T-helper 9 cell (primary cell): ENCODE data around the gene ATP5PO.
"Not testable (repeated sequence)": the region's sequence is repeated elsewhere in the genome, so short reads cannot be mapped to it uniquely, and the experiment has no call there.

Experiments
- DNase-seq: peaks from one replicate; pipeline ENCODE4 v3.0.0-alpha.2; 2020

ATP5PO gene

DNA sequence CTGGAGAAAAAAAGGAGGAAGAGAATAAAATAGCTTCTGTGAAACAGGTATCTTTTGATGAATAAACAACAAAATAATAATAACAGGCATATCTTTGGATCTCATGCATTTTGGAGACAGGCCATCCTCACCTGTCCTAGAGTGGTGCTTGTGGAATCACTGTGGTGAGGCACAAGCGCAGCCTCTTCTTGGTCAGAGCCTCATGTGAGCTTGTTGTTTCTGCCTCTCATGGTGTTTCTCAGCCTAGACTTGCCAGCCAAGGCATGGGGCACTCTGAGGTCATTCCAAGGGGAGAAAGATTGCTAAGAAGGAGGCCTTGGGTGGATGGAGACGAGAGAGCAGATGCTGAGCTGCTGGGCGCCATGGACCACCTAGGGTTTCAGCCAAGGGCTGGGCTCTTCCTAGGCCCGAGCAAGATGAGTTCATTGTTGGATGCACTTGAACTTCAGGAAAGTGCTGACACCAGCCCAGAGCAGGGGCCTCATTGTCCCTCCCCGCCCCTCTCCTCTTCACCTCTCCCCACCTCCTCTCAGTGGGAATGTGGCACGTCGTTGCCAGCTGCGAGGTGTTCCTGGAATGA lies 49.5 kb downstream of the ATP5PO start:
- no peak for DNase-seq

DNA sequence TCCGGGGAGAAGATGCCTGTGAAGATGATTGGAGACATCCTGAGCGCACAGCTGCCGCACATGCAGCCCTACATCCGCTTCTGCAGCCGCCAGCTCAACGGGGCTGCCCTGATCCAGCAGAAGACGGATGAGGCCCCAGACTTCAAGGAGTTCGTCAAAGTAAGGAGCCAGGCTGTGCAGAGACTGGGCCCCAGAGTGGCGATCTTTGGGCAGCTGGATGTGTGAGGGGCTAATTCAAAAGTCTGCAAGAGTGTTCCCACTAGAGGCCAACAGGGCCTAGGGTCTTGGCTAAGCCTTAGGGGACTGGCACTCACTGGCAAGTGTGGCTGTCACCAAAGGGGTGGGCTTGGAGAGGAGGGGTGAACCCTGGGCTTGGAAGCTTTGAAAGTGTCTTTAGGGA lies 50.4 kb downstream of the ATP5PO start:
- DNase-seq, result no peak

DNA sequence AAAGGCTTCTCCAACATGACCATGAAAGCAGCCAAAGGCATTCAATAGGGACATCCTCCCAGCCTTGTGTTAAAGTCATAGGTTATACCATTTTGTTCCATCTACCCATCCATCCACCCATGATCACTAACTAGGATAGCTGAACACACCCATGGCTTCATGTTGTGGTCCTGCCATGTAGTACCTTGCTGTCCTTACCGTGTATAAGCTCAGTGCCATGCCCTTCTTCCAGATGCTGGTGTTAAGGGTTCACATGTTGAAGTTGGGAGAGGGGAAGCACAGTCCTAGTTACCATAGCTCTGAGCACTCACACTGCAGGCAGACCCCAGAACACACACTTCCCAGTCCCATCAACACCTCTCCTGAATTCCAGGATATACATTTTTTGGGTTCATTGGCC lies 51.5 kb downstream of the ATP5PO start:
- DNase-seq, result no peak

DNA sequence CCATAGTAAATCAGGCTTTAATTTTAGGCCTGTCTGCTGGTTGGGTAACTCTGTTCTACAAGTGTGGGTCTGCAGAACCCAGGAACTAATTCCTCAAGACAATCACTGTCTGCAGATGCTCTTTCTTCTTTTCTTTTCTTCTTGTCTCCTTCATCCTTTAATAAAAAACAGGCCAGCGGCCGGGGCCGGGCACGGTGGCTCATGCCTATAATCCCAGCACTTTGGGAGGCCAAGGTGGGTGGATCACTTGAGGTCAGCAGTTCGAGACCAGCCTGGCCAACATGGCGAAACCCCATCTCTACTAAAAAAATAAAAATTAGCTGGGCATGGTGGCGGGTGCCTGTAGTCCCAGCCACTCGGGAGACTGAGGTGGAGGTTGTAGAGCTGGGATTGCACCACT lies 52.4 kb downstream of the ATP5PO start:
- not testable (repeated sequence) for DNase-seq

DNA sequence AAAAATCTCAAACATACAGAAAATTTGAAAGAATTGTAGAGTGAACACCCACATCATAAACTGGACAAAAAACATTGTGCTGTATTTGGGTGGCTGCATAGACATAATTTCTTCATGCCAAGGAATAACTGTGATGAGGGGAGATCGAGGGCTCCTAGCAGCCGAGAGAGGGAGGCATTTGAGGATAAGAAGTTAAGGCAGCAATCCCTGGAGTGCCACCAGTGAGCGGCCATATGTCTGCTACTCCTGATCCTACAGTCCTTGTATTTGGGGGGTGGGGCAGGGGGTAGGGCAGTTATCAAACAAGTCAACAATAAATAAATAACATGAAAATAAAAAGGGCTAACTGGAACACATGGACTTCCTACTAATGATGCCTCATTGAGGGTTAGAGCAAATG lies 54.5 kb downstream of the ATP5PO start:
- no peak for DNase-seq

DNA sequence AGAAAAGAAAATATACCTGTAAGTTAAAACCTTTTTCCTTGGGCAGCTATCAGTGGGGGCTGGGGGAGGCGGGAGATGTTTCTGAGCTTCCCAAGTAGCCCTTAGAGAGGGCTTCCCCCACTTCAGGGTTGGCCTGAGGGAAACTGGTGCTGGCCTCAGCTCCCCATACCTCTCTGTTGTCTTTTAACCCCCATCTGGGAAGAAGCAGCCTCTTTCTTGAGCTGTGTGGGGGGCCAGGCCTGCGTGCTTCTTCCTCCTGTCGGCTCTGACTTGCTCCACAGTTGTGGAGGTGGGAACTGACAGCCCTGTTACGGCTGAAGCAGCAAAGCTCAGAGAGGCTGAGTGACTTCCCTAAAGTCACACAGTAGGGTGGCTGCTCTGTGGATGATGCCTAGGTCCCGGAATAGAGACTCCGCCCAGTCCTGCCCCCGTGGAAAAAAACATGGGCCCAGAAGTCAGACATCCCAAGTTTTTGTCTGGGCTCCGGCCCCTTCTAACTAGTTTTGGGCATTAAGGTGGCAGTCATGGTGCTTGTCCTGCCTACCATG lies 55.2 kb downstream of the ATP5PO start:
- no peak for DNase-seq

DNA sequence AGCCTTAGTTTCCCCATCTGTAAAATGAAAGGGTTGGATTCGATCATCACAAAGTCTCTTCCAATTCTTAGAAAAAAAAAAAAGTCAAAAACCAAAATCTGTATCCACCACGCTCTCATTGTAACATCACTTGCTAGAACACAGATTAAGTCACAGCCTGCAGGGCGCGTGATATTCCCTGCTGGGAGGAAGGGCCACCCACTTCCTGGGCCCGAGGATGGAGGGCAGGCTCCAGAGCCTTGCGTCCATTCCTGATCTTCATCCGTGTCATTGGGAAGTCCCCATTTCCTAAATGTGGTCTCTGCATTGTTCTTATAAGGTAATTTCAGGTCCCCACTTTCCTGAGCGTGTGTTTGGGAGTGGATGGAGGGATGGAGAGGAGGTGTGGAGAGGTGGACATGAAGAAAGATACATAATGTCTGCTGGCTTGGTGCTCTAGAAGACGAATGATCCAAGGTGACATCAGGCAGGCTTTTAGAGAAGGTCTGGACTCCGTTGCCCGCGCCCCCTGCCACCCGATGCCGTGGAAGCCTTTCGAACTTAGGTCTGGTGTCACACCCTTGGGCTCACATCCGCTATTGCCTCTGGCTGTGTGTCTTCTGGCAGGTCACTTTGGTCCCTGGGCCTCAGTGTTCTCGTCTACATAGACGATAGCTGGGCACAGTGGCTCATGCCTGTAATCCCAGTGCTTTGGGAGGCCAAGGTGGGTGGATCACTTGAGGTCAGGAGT lies 56.1 kb downstream of the ATP5PO start:
- DNase-seq, result no peak

DNA sequence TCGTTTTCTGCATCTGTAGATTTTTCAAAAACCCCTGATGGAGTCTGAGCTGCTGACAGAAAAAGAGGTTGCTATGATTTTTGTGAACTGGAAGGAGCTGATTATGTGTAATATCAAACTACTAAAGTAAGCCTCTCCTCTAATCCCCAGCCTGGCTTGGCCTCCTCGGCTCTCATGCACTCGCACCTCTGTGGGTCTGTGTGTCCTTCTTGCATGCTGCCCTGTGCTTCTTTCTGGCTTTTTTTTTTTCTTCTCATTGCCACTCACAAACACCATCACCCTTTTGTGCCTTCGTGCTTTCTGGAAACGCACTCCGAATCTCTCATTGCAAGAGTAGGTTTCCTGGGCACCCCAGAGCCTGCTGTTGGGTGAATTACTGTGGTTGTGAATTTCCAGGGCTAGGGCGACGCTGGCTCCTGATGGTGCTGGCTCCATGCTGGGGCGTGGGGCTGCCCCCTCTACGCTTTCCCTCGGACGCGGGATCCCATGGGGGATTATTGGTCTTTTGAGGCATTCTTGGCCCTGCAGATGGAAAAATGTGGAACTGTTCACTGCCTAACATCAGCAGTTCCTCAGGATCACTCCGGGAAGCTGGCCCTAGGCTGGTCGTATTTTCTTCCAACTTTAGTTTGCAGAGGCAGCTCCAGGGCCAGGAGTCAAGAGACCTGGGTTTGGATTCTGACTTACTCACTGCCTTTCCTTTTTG lies 56.8 kb downstream of the ATP5PO start:
- DNase-seq, result no peak

DNA sequence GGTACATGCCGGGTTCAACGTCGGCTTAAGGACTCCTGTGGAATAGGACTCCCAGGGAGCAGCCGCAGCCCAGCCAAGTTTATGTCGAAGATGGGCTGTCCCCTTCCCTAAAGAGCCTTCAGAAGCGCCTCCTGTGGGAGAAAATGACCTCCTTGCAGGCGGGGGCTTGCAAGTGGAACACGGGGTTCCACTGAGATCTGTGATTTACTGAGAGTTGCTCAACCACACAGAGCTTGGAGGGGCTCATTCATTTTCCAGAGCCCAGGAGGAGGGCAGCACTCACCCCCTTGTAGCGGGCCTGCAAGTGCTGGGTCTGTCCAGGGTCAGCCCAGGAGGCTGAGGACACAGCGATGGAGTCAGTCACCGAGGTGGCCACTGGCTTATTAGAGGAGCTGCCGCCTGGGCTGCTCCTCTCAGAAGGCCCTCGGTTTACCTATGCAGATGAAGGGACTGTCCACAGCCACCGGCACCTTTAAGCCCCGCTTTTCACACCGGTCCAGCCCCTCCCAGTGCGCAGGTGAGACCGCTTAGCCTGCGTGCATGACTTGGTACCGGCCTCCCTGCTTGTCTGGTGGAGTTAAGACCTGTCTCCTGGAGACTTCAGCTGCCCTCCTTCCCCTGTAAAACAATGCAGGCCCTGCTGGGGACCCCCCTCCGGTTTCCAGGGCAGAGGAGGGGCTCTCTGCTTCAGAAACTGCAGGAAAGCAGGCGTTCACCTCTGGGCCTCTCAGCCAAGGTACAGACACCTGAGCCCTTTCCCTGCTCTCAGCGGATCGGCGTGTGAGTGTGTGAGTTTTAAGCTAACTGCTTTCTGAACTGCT lies 57.5 kb downstream of the ATP5PO start:
- DNase-seq, result no peak

DNA sequence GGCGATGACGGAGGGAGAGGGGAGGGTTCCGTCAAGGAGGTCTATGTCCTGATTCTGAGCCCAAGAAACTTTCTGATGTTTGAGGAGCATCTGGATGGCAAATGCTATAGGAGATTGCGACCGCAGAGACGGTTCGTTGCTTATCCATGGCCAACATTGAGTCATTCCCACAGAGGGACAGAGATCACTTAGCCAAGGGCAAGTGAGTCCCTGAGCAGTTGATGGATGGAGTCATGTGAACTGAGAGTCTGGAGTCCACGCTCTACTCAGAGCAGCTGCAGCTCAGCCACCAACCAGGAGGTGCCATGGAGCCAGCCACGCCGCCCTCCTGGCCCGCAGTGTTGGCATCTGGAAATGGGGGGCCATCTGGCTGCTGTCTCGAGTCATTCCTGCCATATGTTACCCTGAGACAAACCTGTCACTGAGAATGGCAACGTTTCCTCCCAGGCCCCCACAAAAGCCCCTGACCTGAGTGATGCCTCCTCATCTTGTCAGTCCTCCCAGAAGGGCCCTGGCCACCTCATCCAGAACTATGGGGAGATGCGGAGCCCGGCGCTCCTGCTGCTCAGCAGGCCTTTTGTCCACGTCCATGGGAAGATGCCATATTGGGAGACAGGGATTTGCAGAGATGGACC lies 58.6 kb downstream of the ATP5PO start:
- DNase-seq, result no peak

DNA sequence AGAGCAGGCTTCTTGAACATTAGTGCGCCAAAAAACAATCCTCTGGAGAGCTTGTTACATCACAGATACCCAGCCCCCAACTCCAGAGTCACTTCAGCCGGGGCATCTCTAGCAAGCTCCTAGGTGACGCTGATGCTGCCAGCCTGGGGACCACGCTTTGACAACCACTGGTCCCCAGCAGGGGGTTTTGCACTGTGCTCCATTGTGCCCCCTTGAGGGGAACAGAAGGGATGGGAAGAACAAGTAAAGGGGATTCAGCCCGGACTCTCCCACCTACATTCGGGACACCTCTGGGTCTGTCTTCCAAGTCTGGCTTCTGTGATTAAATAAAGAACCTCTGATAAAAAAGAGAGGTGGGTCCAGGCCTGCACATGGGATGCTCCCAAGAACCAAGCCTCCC lies 60.4 kb downstream of the ATP5PO start:
- no peak for DNase-seq

DNA sequence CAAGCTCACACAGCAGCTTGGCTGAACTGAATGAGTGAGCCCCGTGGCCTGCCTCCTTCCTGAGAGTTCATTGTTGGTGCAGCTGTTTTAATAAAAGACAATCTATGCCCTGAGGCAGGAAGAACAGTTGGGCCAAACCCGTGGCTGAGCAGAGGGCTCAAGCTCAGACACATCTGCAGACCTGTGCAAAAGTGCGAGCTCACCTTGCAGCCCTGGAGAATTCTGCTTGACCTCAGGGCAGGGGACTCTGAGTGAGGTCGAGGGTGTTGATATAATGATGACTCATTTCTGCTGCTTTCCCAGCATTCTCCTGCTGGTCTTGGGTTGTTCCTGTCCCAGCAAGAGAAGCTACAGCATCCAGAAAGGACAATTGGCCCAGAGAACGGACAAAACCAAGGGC lies 61.0 kb downstream of the ATP5PO start:
- DNase-seq, result no peak
